HCT116 (cell line): Measurements from ENCODE around the gene FAM53B.

Experiments used
- CBX3 ChIP-seq: IDR thresholded peaks from 2 replicates; pipeline ENCODE4 v1.6.1; 2012; ENCODE audit warnings: low read depth
- TCF7L2 ChIP-seq: IDR thresholded peaks from 2 replicates; pipeline ENCODE4 v1.7.0; 2011; ENCODE audit warnings: borderline replicate concordance, inconsistent platforms; ENCODE audit not compliant: insufficient read depth, insufficient read length; ENCODE audit errors: extremely low read depth

GRCh38 chr10:124693801-124694416 lies 50.3 kb downstream of the FAM53B start:
- TF ChIP-seq TCF7L2 (no peak), CBX3 (no peak)
